ENCODE results near the gene SFXN4.

GRCh38 chr10:119140603-119141245 lies 24.8 kb downstream of the SFXN4 start:
- no peak for TF ChIP-seq CEBPB (IDR thresholded peaks at IDR 0.05)
- no peak for TF ChIP-seq ZBTB7A (IDR thresholded peaks at IDR 0.05; ENCODE audit: low read depth)
- TF ChIP-seq, protein P1, sequence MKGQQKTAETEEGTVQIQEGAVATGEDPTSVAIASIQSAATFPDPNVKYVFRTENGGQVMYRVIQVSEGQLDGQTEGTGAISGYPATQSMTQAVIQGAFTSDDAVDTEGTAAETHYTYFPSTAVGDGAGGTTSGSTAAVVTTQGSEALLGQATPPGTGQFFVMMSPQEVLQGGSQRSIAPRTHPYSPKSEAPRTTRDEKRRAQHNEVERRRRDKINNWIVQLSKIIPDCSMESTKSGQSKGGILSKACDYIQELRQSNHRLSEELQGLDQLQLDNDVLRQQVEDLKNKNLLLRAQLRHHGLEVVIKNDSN (IDR thresholded peaks at IDR 0.05) = no peak
- TF ChIP-seq, protein P2, sequence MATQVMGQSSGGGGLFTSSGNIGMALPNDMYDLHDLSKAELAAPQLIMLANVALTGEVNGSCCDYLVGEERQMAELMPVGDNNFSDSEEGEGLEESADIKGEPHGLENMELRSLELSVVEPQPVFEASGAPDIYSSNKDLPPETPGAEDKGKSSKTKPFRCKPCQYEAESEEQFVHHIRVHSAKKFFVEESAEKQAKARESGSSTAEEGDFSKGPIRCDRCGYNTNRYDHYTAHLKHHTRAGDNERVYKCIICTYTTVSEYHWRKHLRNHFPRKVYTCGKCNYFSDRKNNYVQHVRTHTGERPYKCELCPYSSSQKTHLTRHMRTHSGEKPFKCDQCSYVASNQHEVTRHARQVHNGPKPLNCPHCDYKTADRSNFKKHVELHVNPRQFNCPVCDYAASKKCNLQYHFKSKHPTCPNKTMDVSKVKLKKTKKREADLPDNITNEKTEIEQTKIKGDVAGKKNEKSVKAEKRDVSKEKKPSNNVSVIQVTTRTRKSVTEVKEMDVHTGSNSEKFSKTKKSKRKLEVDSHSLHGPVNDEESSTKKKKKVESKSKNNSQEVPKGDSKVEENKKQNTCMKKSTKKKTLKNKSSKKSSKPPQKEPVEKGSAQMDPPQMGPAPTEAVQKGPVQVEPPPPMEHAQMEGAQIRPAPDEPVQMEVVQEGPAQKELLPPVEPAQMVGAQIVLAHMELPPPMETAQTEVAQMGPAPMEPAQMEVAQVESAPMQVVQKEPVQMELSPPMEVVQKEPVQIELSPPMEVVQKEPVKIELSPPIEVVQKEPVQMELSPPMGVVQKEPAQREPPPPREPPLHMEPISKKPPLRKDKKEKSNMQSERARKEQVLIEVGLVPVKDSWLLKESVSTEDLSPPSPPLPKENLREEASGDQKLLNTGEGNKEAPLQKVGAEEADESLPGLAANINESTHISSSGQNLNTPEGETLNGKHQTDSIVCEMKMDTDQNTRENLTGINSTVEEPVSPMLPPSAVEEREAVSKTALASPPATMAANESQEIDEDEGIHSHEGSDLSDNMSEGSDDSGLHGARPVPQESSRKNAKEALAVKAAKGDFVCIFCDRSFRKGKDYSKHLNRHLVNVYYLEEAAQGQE (IDR thresholded peaks at IDR 0.05; ENCODE audit: low read depth) = no peak
- no peak for TF ChIP-seq RAD21 (IDR thresholded peaks at IDR 0.05; ENCODE audit: low read depth)
- TF ChIP-seq TCF12 (IDR thresholded peaks at IDR 0.05; ENCODE audit: low read depth) = no peak
- TF ChIP-seq EP300 (IDR thresholded peaks at IDR 0.05; ENCODE audit: borderline replicate concordance) = no peak
- TF ChIP-seq EGR1 (IDR thresholded peaks at IDR 0.05) = no peak
- TF ChIP-seq CREB1 (IDR thresholded peaks at IDR 0.05; ENCODE audit: low read depth) = no peak
- no peak for TF ChIP-seq YY1 (IDR thresholded peaks at IDR 0.05; ENCODE audit: low read depth)
- TF ChIP-seq, protein P3, sequence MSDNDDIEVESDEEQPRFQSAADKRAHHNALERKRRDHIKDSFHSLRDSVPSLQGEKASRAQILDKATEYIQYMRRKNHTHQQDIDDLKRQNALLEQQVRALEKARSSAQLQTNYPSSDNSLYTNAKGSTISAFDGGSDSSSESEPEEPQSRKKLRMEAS (IDR thresholded peaks at IDR 0.05) = no peak
- TF ChIP-seq NFIC (IDR thresholded peaks at IDR 0.05) = no peak
- TF ChIP-seq TAF1 (IDR thresholded peaks at IDR 0.05; ENCODE audit: low read depth) = no peak
